Glomerular endothelial cell (primary cell): Measurements from ENCODE around the gene PNPT1. TPM values are rescaled to one million over a fixed set of nuclear protein-coding genes. Genes with fewer than 3 reads are reported as not detected.
A peak's percentile ranks its signal among the peaks of the same experiment; 100 is the strongest.

ENCODE experiments used
- DNase-seq: peaks from one replicate; pipeline ENCODE4 v3.0.0-alpha.2; 2011; ENCODE audit warnings: low read depth, low spot score; ENCODE audit errors: extremely low read depth
- total RNA-seq: library from RNA; depleted of rRNA; stranded (reverse); fragments of >200 nt; gene quantifications from 2 replicates; pipeline ENCODE4 v1.2.3, GENCODE V29; 2015

The PNPT1 gene
- total RNA-seq, 1 donor from 2014 or later, result 26.0 TPM

GRCh38 chr2:55672630-55673029 is 21.0 kb downstream of the PNPT1 start:
- DNase-seq, result no peak

- no peak for DNase-seq
Observed at GRCh38 chr2:55668956-55669355, 24.7 kb downstream of the PNPT1 start.

GRCh38 chr2:55653255-55653654 is 40.4 kb downstream of the PNPT1 start:
- no peak for DNase-seq

- no peak for DNase-seq
Observed at GRCh38 chr2:55649211-55649610, 44.4 kb downstream of the PNPT1 start.

- DNase-seq, result no peak
Observed at GRCh38 chr2:55636831-55637230, 56.8 kb downstream of the PNPT1 start.

- no peak for DNase-seq
Observed at GRCh38 chr2:55628931-55629330, 64.7 kb downstream of the PNPT1 start.

- DNase-seq, result no peak
Observed at GRCh38 chr2:55627915-55628314, 65.7 kb downstream of the PNPT1 start.

- DNase-seq, result no peak
Observed at GRCh38 chr2:55621802-55622201, 71.8 kb downstream of the PNPT1 start.

GRCh38 chr2:55620123-55620779 is 73.4 kb downstream of the PNPT1 start:
- no peak for DNase-seq

- DNase-seq, result no peak
Observed at GRCh38 chr2:55618275-55619055, 75.2 kb downstream of the PNPT1 start.

- DNase-seq, result no peak
Observed at GRCh38 chr2:55618025-55618274, 75.7 kb downstream of the PNPT1 start.

GRCh38 chr2:55617175-55618024 is 76.2 kb downstream of the PNPT1 start, which contains the start of gene PPP4R3B:
PPP4R3B (minus strand) TSS chr2:55617622; CDS start chr2:55617285, 337 bp downstream.
- peak; percentile 87 for DNase-seq

- no peak for DNase-seq
Observed at GRCh38 chr2:55616551-55617174, 77.0 kb downstream of the PNPT1 start.

GRCh38 chr2:55611997-55612396 is 81.6 kb downstream of the PNPT1 start:
- DNase-seq, result no peak

- DNase-seq, result no peak
Observed at GRCh38 chr2:55610954-55611743, 82.5 kb downstream of the PNPT1 start.

GRCh38 chr2:55609938-55610578 is 83.6 kb downstream of the PNPT1 start:
- no peak for DNase-seq

- DNase-seq, result no peak
Observed at GRCh38 chr2:55609193-55609794, 84.3 kb downstream of the PNPT1 start.

- DNase-seq, result no peak
Observed at GRCh38 chr2:55607717-55608116, 85.9 kb downstream of the PNPT1 start.

GRCh38 chr2:55604027-55604565 is 89.5 kb downstream of the PNPT1 start:
- DNase-seq, result no peak
